ENCODE data around the gene OR10A3. TPM values are rescaled to one million over a fixed set of nuclear protein-coding genes. Genes with fewer than 3 reads are reported as not detected.

OR10A3 gene
- polyA plus RNA-seq, 1 donor (not counting 4 experiments of a cell fraction or from before 2014, with no cell fraction given), result 0.04 TPM

DNA sequence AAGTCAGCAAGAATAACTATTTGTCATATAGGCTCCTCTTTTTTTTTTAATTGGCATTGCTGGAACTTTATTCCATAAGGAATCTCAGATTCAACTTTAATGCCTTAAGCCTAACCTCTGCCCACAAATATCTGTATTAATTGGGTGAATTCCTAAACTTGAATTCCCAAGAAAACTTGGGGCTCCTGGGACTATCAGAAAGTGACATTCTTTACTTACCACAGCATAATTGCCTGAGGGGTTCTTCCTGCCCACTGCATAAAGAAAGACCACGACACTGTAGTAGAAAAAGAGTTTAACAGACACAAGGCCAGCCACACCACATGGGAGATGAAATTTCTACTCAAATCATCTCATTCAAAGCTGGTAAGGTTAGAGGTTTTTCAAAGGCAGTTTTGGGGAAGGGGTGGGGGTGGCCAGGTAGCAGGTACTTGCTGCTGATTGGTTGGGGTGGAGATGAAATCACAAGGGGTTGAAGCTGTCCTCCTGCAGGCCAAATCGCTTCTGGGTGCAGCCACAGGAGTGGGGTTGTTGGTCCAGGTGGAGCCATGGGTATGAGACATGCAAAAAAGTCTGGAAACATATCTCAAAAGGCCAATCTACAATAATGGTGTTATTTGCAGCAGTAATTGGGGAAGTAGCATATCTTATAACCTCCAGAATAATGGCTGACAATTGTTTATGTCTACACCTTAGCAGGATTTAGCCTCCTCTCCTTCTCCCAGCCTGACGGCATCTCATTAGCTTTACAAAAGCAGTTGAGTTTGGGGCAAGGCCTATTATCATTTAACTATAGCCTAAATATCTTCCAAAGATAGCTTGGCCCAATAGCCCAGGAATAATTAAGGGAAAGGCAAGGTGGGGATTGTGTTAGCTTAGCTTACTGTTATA is 28.5 kb upstream of the OR10A3 start:
- Histone ChIP-seq H3K79me2 (ENCODE audit: control insufficient read depth, insufficient read depth, low read length) (no peaks in the 10 kb centered on the region), H3K27ac (ENCODE audit: control insufficient read depth, insufficient read depth, low read length) (no peak overlapping the region), H2AFZ (ENCODE audit: control insufficient read depth, low read length) (no peak overlapping the region), H3K9me3 (ENCODE audit: control insufficient read depth, low read depth, low read length) (no peaks in the 10 kb centered on the region), H3K4me2 (ENCODE audit: control insufficient read depth, extremely low read depth, insufficient read depth, low read depth, low read length) (no peak overlapping the region), H3K9me1 (ENCODE audit: control insufficient read depth, extremely low read depth, insufficient read depth, low read length) (no peaks in the 10 kb centered on the region), H4K20me1 (ENCODE audit: control insufficient read depth, extremely low read depth, insufficient read depth, low read length) (no peaks in the 10 kb centered on the region), H3K27me3 (ENCODE audit: control insufficient read depth, extremely low read depth, insufficient read depth, low read length) (no peaks in the 10 kb centered on the region), H3K36me3 (ENCODE audit: control insufficient read depth in 2 of 2, extremely low read depth in 1 of 2, insufficient read depth in 2 of 2, low read length in 2 of 2) (no peaks in the 10 kb centered on the region), H3K4me3 (ENCODE audit: control insufficient read depth in 2 of 3, extremely low read depth in 1 of 3, insufficient read depth in 2 of 3, low read depth in 1 of 3, low read length in 3 of 3) (no peak overlapping the region), H3K9ac (ENCODE audit: control insufficient read depth, extremely low read depth, insufficient read depth, low read length) (no peak overlapping the region), H3K4me1 (ENCODE audit: control insufficient read depth, extremely low read depth, insufficient read depth, low read length) (peaks cover 40% of the 10 kb centered on the region)
- FAIRE-seq (no peak), DNase-seq (ENCODE audit: low read depth, low spot score) (no peak)
- dilution Hi-C loops (cut with MboI; ENCODE audit: extremely low pct_ligation_motif_present, low sequenced_read_pairs), result no loop called here
- TF ChIP-seq EZH2 (IDR thresholded peaks at IDR 0.05; ENCODE audit: low read length), result no peak
- TF ChIP-seq, protein P1, sequence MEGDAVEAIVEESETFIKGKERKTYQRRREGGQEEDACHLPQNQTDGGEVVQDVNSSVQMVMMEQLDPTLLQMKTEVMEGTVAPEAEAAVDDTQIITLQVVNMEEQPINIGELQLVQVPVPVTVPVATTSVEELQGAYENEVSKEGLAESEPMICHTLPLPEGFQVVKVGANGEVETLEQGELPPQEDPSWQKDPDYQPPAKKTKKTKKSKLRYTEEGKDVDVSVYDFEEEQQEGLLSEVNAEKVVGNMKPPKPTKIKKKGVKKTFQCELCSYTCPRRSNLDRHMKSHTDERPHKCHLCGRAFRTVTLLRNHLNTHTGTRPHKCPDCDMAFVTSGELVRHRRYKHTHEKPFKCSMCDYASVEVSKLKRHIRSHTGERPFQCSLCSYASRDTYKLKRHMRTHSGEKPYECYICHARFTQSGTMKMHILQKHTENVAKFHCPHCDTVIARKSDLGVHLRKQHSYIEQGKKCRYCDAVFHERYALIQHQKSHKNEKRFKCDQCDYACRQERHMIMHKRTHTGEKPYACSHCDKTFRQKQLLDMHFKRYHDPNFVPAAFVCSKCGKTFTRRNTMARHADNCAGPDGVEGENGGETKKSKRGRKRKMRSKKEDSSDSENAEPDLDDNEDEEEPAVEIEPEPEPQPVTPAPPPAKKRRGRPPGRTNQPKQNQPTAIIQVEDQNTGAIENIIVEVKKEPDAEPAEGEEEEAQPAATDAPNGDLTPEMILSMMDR (optimal IDR thresholded peaks at IDR 0.05 in 1 of 3, IDR thresholded peaks at IDR 0.05 in 1 of 3, conservative IDR thresholded peaks at IDR 0.05 in 1 of 3; ENCODE audit: extremely low read depth in 1 of 3, insufficient read depth in 2 of 3, low read length in 3 of 3), result no peak

DNA sequence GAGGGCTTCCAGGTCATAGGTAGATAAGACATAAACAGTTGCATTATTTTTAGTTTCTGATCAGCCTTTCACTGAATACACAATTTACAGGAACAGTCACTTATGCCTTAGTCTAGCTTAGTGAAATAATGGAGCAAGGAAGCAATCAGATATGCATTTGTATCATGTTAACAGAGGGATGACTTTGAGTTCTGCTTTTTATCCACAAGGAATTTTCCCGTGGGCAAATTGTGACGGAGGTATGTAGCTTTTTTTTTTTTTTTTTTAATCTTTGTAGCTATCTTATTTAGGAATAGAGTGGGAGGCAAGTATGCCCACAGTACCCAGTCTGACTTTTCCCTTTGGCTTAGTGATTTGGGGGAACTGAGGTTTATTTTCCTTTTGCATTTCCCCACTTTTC is 27.2 kb upstream of the OR10A3 start:
- Histone ChIP-seq H3K9me3 (ENCODE audit: control insufficient read depth, low read depth, low read length) (no peaks in the 10 kb centered on the region), H3K27ac (ENCODE audit: control insufficient read depth, insufficient read depth, low read length) (no peak overlapping the region), H3K79me2 (ENCODE audit: control insufficient read depth, insufficient read depth, low read length) (no peaks in the 10 kb centered on the region), H3K9ac (ENCODE audit: control insufficient read depth, extremely low read depth, insufficient read depth, low read length) (no peak overlapping the region), H4K20me1 (ENCODE audit: control insufficient read depth, extremely low read depth, insufficient read depth, low read length) (no peaks in the 10 kb centered on the region), H3K27me3 (ENCODE audit: control insufficient read depth, extremely low read depth, insufficient read depth, low read length) (no peaks in the 10 kb centered on the region), H3K9me1 (ENCODE audit: control insufficient read depth, extremely low read depth, insufficient read depth, low read length) (no peaks in the 10 kb centered on the region), H2AFZ (ENCODE audit: control insufficient read depth, low read length) (no peak overlapping the region), H3K4me3 (ENCODE audit: control insufficient read depth in 2 of 3, extremely low read depth in 1 of 3, insufficient read depth in 2 of 3, low read depth in 1 of 3, low read length in 3 of 3) (no peak overlapping the region), H3K36me3 (ENCODE audit: control insufficient read depth in 2 of 2, extremely low read depth in 1 of 2, insufficient read depth in 2 of 2, low read length in 2 of 2) (no peaks in the 10 kb centered on the region), H3K4me2 (ENCODE audit: control insufficient read depth, extremely low read depth, insufficient read depth, low read depth, low read length) (no peak overlapping the region), H3K4me1 (ENCODE audit: control insufficient read depth, extremely low read depth, insufficient read depth, low read length) (peaks cover 46% of the 10 kb centered on the region)
- FAIRE-seq (no peak), DNase-seq (ENCODE audit: low read depth, low spot score) (no peak)
- dilution Hi-C loops (cut with MboI; ENCODE audit: extremely low pct_ligation_motif_present, low sequenced_read_pairs), result no loop called here
- TF ChIP-seq EZH2 (IDR thresholded peaks at IDR 0.05; ENCODE audit: low read length), result no peak
- TF ChIP-seq, protein P1 (optimal IDR thresholded peaks at IDR 0.05 in 1 of 3, IDR thresholded peaks at IDR 0.05 in 1 of 3, conservative IDR thresholded peaks at IDR 0.05 in 1 of 3; ENCODE audit: extremely low read depth in 1 of 3, insufficient read depth in 2 of 3, low read length in 3 of 3), result no peak
